B cell (primary cell): Measurements from ENCODE around the gene TP53. TPM values are rescaled to one million over a fixed set of nuclear protein-coding genes. Genes with fewer than 3 reads are reported as not detected.

Experiments
- ATAC-seq: fragments of 200-7000 bp; cut with Tn5 transposase; one replicate; pipeline ENCODE4 v1.10.0; 2021; ENCODE audit warnings: low read depth, mild to moderate bottlenecking, moderate number of reproducible peaks, moderate library complexity
- CTCF ChIA-PET: fragments of 350-600 bp; sonication (Branson Sonifier 250); formaldehyde crosslinking; loops from one replicate; lab custom pipeline; 2021; ENCODE audit warnings: antibody characterized with exemption, inconsistent platforms; lab: Charles Lee
- POLR2A ChIA-PET: fragments of 350-600 bp; sonication (Branson Sonifier 250); formaldehyde crosslinking; loops from one replicate; lab custom pipeline; 2021; ENCODE audit warnings: antibody characterized with exemption; lab: Charles Lee
- DNase-seq: peaks from one replicate; pipeline ENCODE4 v3.0.0; 2013
- H2AFZ ChIP-seq: 2 replicates; pipeline ENCODE4 v1.6.1; 2012; ENCODE audit warnings: mild to moderate bottlenecking, low read depth, low read length; ENCODE audit not compliant: insufficient read depth, poor library complexity, severe bottlenecking
- H3K27ac ChIP-seq, 2 donors: 1 replicate in 1 of 2; 2 replicates in 1 of 2; pipeline ENCODE4 v1.5.1; 2012 to 2013; ENCODE audit warnings: low read length in 2 of 2, mild to moderate bottlenecking in 2 of 2, moderate library complexity in 1 of 2
- H3K27me3 ChIP-seq, 4 experiments: fragments of 200-600 bp in 1 of 4; sonication (generic) in 1 of 4; replicated peaks in 1 of 4; 1 replicate in 2 of 4; 2 replicates in 2 of 4; pipeline versions ENCODE4 v1.6.1 to v1.7.0; 2013 to 2016; ENCODE audit warnings: low read length in 3 of 4, mild to moderate bottlenecking in 2 of 4, mixed read lengths in 1 of 4, moderate library complexity in 1 of 4; ENCODE audit not compliant: insufficient read depth in 4 of 4, control insufficient read depth in 3 of 4; ENCODE audit errors: control extremely low read depth in 1 of 4
- H3K36me3 ChIP-seq, 2 experiments: replicated peaks in 1 of 2; 1 replicate in 1 of 2; 2 replicates in 1 of 2; pipeline versions ENCODE4 v1.6.1 to v1.7.1; 2013; ENCODE audit warnings: low read length in 1 of 2; ENCODE audit not compliant: insufficient read depth in 2 of 2, control insufficient read depth in 1 of 2; ENCODE audit errors: control extremely low read depth in 1 of 2, extremely low read depth in 1 of 2
- H3K4me1 ChIP-seq, 2 donors: fragments of 200-600 bp in 1 of 2; sonication (generic) in 1 of 2; 1 replicate in 1 of 2; 2 replicates in 1 of 2; pipeline versions ENCODE4 v1.5.1 to v1.6.1; 2013 to 2017; ENCODE audit warnings: low read length in 2 of 2; ENCODE audit not compliant: control insufficient read depth in 2 of 2, insufficient read depth in 2 of 2
- H3K4me2 ChIP-seq: replicated peaks from 2 replicates; pipeline ENCODE3; 2012; ENCODE audit warnings: mild to moderate bottlenecking, low read depth, low read length; ENCODE audit not compliant: poor library complexity, severe bottlenecking
- H3K4me3 ChIP-seq, 5 experiments: fragments of 200-600 bp in 1 of 5; sonication (generic) in 1 of 5; 1 replicate in 3 of 5; 2 replicates in 2 of 5; pipeline versions ENCODE4 v1.5.1 to v1.7.0; 2011 to 2016; ENCODE audit warnings: low read length in 4 of 5, mild to moderate bottlenecking in 4 of 5, low read depth in 2 of 5, control low read depth in 1 of 5, moderate library complexity in 1 of 5; ENCODE audit not compliant: insufficient read depth in 1 of 5; ENCODE audit errors: control extremely low read depth in 1 of 5, extremely low read depth in 1 of 5
- H3K79me2 ChIP-seq: fragments of 200-600 bp; sonication (generic); one replicate; pipeline ENCODE4 v1.6.0; 2016; ENCODE audit warnings: low read length; ENCODE audit not compliant: control insufficient read depth, insufficient read depth
- H3K9ac ChIP-seq: fragments of 200-600 bp; sonication (generic); 2 replicates; pipeline ENCODE4 v1.6.1; 2017; ENCODE audit warnings: mild to moderate bottlenecking, low read length, moderate library complexity
- H3K9me3 ChIP-seq, 3 donors: one replicate each; pipeline versions ENCODE4 v1.6.1 to v1.7.1; 2013; ENCODE audit warnings: low read length in 2 of 3; ENCODE audit not compliant: control insufficient read depth in 2 of 3, insufficient read depth in 1 of 3; ENCODE audit errors: control extremely low read depth in 1 of 3
- H4K20me1 ChIP-seq: 2 replicates; pipeline ENCODE4 v1.6.0; 2012; ENCODE audit warnings: mild to moderate bottlenecking, low read length; ENCODE audit not compliant: insufficient read depth, control insufficient read depth, poor library complexity, severe bottlenecking
- H3K27ac Mint-ChIP-seq: one replicate; pipeline ENCODE4 v1.8.0; 2021; ENCODE audit warnings: mixed read lengths
- H3K27me3 Mint-ChIP-seq: one replicate; pipeline ENCODE4 v1.8.0; 2021; ENCODE audit warnings: mixed read lengths
- H3K4me1 Mint-ChIP-seq: one replicate; pipeline ENCODE4 v1.8.0; 2021; ENCODE audit warnings: mixed read lengths
- H3K4me3 Mint-ChIP-seq: one replicate; pipeline ENCODE4 v1.8.0; 2021; ENCODE audit warnings: mixed read lengths
- H3K9me3 Mint-ChIP-seq: one replicate; pipeline ENCODE4 v1.8.0; 2022; ENCODE audit warnings: mixed read lengths; ENCODE audit not compliant: insufficient read depth
- EZH2 ChIP-seq: IDR thresholded peaks from 2 replicates; pipeline ENCODE4 v1.6.1; 2012; ENCODE audit warnings: borderline replicate concordance, low read depth, mild to moderate bottlenecking, moderate library complexity, low read length; ENCODE audit not compliant: insufficient read depth, poor library complexity, severe bottlenecking
- WGBS: methylation state at CpG from one replicate; pipeline ENCODE4 v1.1.5; 2013; ENCODE audit warnings: missing lambda C conversion rate; ENCODE audit not compliant: insufficient coverage; 5-methylcytosine and 5-hydroxymethylcytosine counted together
- intact Hi-C: fragments of 100-400 bp; cut with micrococcal nuclease; formaldehyde crosslinking; loops from one replicate; pipeline ENCODE4 v1.10.0; 2022
- polyA plus RNA-seq: library from polyadenylated mRNA; depleted of rRNA; stranded (reverse); fragments of >200 nt; gene quantifications from 2 replicates; pipeline ENCODE4 v1.2.3, GENCODE V29; 2012
- total RNA-seq, 2 donors: library from RNA; stranded (reverse); fragments of 120-200 nt in 1 of 2; gene quantifications; 1 replicate in 1 of 2; 2 replicates in 1 of 2; pipeline versions ENCODE4 v1.2.3 to v1.2.4, GENCODE V29; 2013 to 2022
- TF ChIP-seq, protein P1 (sequence below): fragments of 200-600 bp; IDR thresholded peaks from one replicate; pipeline ENCODE4 v1.8.0; 2022; ENCODE audit warnings: antibody characterized with exemption, mild to moderate bottlenecking

The TP53 gene
- total and polyA plus RNA-seq, 2 donors (not counting 1 experiment from before 2014, with no cell fraction given), result 76.1 to 89.9 TPM

DNA sequence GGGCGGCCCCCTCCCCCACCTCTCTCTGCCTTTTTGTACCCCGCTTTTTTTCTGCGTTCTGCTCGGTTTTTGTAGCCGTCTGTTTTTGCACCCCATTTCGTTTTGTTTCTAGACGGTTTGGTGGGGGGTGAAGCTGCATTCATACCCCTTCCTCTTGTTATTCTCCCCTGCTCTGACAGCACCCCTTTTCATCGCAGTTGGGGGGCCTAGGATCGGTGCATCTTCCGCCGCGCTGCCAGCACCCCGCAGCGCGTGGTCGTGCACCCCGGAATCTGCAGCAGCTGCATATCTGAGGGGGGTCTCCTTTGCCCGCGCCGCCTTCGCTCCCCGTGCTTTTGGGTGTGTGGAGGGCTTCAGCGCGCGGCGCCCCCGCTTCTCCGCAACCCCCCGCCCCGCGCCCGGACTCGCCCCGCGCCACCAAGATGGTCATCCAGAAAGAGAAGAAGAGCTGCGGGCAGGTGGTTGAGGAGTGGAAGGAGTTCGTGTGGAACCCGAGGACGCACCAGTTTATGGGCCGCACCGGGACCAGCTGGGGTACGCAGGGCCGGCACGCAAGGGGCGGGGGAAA is 36.1 kb downstream of the TP53 start:
- H3K79me2 ChIP-seq, result no peaks in the 10 kb centered on the region
- H3K4me3 ChIP-seq, result peak overlapping the region in 4 of 5 experiments; percentile 26 to 74 (median 50)
- Mint-ChIP-seq H3K4me3 (peak overlapping the region; percentile 91), H3K4me1 (peaks cover 19% of the 10 kb centered on the region), H3K27ac (peak overlapping the region; percentile 20), H3K27me3 (peaks cover 48% of the 10 kb centered on the region), H3K9me3 (no peaks in the 10 kb centered on the region)
- peaks cover 0 to 6% (median 0%) of the 10 kb centered on the region in 3 donors for H3K9me3 ChIP-seq
- ATAC-seq (no peak), DNase-seq (peak; percentile 44)
- H3K4me2 ChIP-seq, result peak overlapping the region; percentile 97
- intact Hi-C loops, result loop anchor here (2.0 kb wide), 1 partner anchor 36 kb away; the partner anchor contains the start of gene TP53
- ChIA-PET CTCF (interaction anchor here (0.7 to 1.7 kb wide), 5 partner anchors 19 to 183 kb away, joined by 3 to 9 read pairs (median 6); partner anchors contain the start of genes FXR2 and TP53), POLR2A (interaction anchor here (0.5 to 2.2 kb wide), 5 partner anchors 35 to 842 kb away, joined by 3 to 10 read pairs (median 7); partner anchors contain the start of genes TP53 and WRAP53)
- H2AFZ ChIP-seq, result peak overlapping the region; percentile 77
- H4K20me1 ChIP-seq, result no peaks in the 10 kb centered on the region
- H3K4me1 ChIP-seq, result peaks cover 20 to 24% of the 10 kb centered on the region in 2 donors
- H3K27ac ChIP-seq, result no peak overlapping the region
- no peak for TF ChIP-seq EZH2
- TF ChIP-seq, protein P1, sequence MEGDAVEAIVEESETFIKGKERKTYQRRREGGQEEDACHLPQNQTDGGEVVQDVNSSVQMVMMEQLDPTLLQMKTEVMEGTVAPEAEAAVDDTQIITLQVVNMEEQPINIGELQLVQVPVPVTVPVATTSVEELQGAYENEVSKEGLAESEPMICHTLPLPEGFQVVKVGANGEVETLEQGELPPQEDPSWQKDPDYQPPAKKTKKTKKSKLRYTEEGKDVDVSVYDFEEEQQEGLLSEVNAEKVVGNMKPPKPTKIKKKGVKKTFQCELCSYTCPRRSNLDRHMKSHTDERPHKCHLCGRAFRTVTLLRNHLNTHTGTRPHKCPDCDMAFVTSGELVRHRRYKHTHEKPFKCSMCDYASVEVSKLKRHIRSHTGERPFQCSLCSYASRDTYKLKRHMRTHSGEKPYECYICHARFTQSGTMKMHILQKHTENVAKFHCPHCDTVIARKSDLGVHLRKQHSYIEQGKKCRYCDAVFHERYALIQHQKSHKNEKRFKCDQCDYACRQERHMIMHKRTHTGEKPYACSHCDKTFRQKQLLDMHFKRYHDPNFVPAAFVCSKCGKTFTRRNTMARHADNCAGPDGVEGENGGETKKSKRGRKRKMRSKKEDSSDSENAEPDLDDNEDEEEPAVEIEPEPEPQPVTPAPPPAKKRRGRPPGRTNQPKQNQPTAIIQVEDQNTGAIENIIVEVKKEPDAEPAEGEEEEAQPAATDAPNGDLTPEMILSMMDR, result no peak
- H3K36me3 ChIP-seq, result no peaks in the 10 kb centered on the region
- H3K9ac ChIP-seq, result peak overlapping the region; percentile 67
- H3K27me3 ChIP-seq, result peaks cover 0 to 53% (median 29%) of the 10 kb centered on the region in 4 experiments
- WGBS, result 2% methylated on average over 41 of the region's 45 CpGs
